AG08395 (cell line): ENCODE data around the gene INSIG1.

Experiments
- DNase-seq: peaks from one replicate; pipeline ENCODE4 v3.0.0; 2012; ENCODE audit warnings: mixed read lengths, low spot score

INSIG1 gene

GRCh38 chr7:155351120-155351870 is 53.6 kb downstream of the INSIG1 start:
- DNase-seq, result no peak

GRCh38 chr7:155352076-155352752 is 54.5 kb downstream of the INSIG1 start:
- DNase-seq, result no peak

- no peak for DNase-seq
Measured at GRCh38 chr7:155352753-155353115, 55.1 kb downstream of the INSIG1 start.

GRCh38 chr7:155353256-155353897 is 55.7 kb downstream of the INSIG1 start:
- no peak for DNase-seq

- DNase-seq, result no peak
Measured at GRCh38 chr7:155354371-155355048, 56.8 kb downstream of the INSIG1 start.

- no peak for DNase-seq
Measured at GRCh38 chr7:155355176-155355575, 57.5 kb downstream of the INSIG1 start.

GRCh38 chr7:155355745-155356144 is 58.1 kb downstream of the INSIG1 start:
- DNase-seq, result no peak

- DNase-seq, result no peak
Measured at GRCh38 chr7:155356323-155357105, 58.8 kb downstream of the INSIG1 start.

- peak; percentile 78 for DNase-seq
Measured at GRCh38 chr7:155357573-155358041, 59.9 kb downstream of the INSIG1 start.

- DNase-seq, result no peak
Measured at GRCh38 chr7:155358066-155358947, 60.6 kb downstream of the INSIG1 start.

GRCh38 chr7:155358948-155359712 is 61.5 kb downstream of the INSIG1 start:
- no peak for DNase-seq
